ENCODE results near the gene CACNA1S.

DNA sequence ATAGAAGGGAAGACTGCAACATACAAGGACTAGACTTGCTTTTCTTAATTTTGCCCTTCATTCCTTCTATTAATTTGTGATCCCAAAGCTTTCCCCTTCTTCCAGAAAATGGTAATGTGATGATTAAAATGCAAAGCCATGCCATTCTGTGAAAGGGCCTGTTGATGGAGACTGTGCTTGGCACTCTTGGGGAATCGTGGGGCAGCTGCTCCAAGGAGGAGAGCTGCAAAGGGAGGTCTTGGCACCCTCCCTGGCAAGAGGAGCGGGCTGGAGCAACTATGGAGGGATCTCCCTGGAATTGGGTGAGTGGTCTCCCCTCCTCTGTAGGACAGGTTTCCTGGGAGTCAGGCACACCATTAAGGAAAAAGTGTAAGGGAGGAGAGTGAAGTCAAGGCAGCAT is 16.6 kb downstream of the CACNA1S start:
- no peak for TF ChIP-seq POLR2A (IDR thresholded peaks at IDR 0.05)
- TF ChIP-seq, protein P1, sequence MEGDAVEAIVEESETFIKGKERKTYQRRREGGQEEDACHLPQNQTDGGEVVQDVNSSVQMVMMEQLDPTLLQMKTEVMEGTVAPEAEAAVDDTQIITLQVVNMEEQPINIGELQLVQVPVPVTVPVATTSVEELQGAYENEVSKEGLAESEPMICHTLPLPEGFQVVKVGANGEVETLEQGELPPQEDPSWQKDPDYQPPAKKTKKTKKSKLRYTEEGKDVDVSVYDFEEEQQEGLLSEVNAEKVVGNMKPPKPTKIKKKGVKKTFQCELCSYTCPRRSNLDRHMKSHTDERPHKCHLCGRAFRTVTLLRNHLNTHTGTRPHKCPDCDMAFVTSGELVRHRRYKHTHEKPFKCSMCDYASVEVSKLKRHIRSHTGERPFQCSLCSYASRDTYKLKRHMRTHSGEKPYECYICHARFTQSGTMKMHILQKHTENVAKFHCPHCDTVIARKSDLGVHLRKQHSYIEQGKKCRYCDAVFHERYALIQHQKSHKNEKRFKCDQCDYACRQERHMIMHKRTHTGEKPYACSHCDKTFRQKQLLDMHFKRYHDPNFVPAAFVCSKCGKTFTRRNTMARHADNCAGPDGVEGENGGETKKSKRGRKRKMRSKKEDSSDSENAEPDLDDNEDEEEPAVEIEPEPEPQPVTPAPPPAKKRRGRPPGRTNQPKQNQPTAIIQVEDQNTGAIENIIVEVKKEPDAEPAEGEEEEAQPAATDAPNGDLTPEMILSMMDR (IDR thresholded peaks at IDR 0.05 in 8 of 11, conservative IDR thresholded peaks at IDR 0.05 in 3 of 11), result no peak
